Measurements from ENCODE around the gene STEAP2. TPM values are rescaled to one million over a fixed set of nuclear protein-coding genes. Genes with fewer than 3 reads are reported as not detected.

STEAP2 gene
- total and polyA plus RNA-seq, 7 donors, result 1.4 to 32.1 (median 22.5) TPM

DNA sequence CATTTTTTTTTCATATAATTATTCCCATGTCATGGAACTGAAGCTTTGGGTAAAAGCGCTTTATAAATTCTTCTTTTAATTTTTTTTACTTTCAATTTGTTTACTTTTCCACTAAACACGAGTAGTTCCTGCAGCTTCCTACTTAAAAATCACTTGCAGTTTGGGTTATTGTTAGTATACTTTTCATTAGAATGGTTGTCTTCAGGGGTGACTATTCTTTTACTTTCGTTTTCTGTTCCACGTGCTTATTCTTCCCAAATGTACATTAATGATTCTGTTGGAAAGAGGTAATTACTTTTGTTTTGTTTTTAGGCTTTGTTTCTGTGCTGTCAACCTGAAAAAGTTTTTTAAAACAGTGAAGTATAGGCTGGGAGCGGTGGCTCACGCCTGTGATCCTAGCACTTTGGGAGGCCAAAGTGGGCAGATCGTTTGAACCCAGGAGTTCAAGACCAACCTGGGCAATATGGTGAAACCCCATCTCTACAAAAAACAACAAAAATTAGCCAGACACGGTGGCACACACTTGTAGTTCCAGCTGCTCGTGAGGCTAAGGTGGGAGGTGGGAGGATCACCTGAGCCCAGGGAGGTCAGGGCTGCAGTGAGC, 28.2 kb downstream of the STEAP2 start:
- H3K4me1 ChIP-seq, result peaks cover 0 to 8% (median 5%) of the 10 kb centered on the region in 4 donors
- no peaks in the 10 kb centered on the region for H3K9me3 ChIP-seq
- intact Hi-C loops (cut with DNase I), result no loop called here
- no peaks in the 10 kb centered on the region for H3K36me3 ChIP-seq
- H3K27ac ChIP-seq, result no peak overlapping the region
- H3K4me3 ChIP-seq, result no peak overlapping the region
- TF ChIP-seq POLR2A (IDR thresholded peaks at IDR 0.05) (no peak), POLR2AphosphoS5 (IDR thresholded peaks at IDR 0.05) (no peak), EP300 (IDR thresholded peaks at IDR 0.05) (no peak)
- TF ChIP-seq, protein P1, sequence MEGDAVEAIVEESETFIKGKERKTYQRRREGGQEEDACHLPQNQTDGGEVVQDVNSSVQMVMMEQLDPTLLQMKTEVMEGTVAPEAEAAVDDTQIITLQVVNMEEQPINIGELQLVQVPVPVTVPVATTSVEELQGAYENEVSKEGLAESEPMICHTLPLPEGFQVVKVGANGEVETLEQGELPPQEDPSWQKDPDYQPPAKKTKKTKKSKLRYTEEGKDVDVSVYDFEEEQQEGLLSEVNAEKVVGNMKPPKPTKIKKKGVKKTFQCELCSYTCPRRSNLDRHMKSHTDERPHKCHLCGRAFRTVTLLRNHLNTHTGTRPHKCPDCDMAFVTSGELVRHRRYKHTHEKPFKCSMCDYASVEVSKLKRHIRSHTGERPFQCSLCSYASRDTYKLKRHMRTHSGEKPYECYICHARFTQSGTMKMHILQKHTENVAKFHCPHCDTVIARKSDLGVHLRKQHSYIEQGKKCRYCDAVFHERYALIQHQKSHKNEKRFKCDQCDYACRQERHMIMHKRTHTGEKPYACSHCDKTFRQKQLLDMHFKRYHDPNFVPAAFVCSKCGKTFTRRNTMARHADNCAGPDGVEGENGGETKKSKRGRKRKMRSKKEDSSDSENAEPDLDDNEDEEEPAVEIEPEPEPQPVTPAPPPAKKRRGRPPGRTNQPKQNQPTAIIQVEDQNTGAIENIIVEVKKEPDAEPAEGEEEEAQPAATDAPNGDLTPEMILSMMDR (IDR thresholded peaks at IDR 0.05), result no peak
- 74 to 80% methylated on average over 9 of the region's 9 CpGs for WGBS, 2 donors
- no peaks in the 10 kb centered on the region for H3K27me3 ChIP-seq
- no peak for DNase-seq

DNA sequence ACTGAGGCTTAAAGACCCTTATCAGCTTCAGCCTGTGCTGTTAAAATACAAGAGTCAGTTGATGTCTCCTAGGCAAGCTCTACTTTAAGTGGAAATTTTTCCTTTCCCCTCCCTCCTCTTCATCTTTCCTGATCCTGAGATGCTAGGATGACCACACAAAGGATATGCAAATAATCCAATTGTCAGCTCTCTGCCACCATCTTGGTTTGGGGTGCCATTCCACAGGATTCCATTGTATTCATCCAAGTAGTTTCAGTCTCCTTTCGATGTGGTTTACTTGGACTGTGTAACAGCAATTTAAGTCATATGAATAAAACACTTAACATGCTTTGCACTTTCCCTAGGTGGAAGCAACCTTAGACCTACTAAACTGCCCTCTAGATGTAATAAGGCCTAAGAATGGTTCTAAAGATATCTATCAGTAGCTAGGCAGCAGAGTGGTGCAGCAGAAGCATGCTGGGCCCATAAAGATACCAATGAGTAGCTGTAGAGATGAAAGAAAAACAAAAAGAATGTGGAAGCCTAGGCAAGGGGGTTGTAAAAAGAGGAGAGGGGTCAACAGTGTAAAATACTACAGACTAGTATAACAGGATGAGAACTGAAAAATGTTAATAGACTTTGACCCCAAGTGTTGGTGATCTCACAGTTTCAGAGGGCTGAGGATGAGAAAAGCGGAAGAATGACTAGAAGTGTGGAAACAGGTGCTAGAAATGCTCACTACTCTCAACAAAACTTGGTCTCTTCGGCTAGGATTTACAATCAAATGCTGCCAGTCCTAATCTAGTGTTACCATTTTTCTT, 31.0 kb downstream of the STEAP2 start:
- DNase-seq, result no peak
- TF ChIP-seq EP300 (IDR thresholded peaks at IDR 0.05) (no peak), POLR2A (IDR thresholded peaks at IDR 0.05) (no peak), POLR2AphosphoS5 (IDR thresholded peaks at IDR 0.05) (no peak)
- TF ChIP-seq, protein P1 (IDR thresholded peaks at IDR 0.05), result no peak
- Histone ChIP-seq H3K36me3 (no peaks in the 10 kb centered on the region), H3K4me3 (no peak overlapping the region), H3K9me3 (no peaks in the 10 kb centered on the region), H3K27ac (no peak overlapping the region), H3K4me1 (peaks cover 0 to 24% (median 16%) of the 10 kb centered on the region in 4 donors), H3K27me3 (no peaks in the 10 kb centered on the region)
- intact Hi-C loops (cut with DNase I), result no loop called here
- WGBS, 2 donors, result 23 to 79% methylated on average over 3 of the region's 3 CpGs

DNA sequence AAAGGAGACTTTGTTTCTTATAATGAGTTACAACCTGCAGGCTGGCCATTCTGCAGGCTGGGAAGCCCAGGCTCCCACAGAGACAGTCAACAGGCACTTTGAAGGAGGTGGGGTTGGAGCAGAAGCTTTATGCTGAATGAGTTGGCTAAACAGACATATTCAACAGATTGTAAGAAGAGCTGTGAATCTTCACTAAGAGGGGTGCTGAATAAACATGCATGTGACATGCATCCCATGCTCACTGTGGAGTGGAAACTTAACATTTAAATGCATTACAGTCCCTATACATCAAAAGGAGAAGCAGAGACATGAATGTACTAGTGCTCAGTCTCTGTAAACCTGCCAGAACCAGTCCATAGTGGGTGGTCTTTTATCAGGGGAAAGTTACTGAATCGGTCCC, 32.0 kb downstream of the STEAP2 start:
- no peak overlapping the region for H3K27ac ChIP-seq
- H3K4me1 ChIP-seq, result peaks cover 0 to 24% (median 16%) of the 10 kb centered on the region in 4 donors
- no peak for DNase-seq
- TF ChIP-seq, protein P1 (IDR thresholded peaks at IDR 0.05), result no peak
- TF ChIP-seq POLR2AphosphoS5 (IDR thresholded peaks at IDR 0.05), result no peak
- TF ChIP-seq POLR2A (IDR thresholded peaks at IDR 0.05), result no peak
- TF ChIP-seq EP300 (IDR thresholded peaks at IDR 0.05), result no peak
- intact Hi-C loops (cut with DNase I), result no loop called here
- H3K4me3 ChIP-seq, result no peak overlapping the region
- 49 to 62% methylated on average over 1 of the region's 1 CpG for WGBS, 2 donors
- H3K36me3 ChIP-seq, result no peaks in the 10 kb centered on the region
- no peaks in the 10 kb centered on the region for H3K27me3 ChIP-seq
- no peaks in the 10 kb centered on the region for H3K9me3 ChIP-seq

DNA sequence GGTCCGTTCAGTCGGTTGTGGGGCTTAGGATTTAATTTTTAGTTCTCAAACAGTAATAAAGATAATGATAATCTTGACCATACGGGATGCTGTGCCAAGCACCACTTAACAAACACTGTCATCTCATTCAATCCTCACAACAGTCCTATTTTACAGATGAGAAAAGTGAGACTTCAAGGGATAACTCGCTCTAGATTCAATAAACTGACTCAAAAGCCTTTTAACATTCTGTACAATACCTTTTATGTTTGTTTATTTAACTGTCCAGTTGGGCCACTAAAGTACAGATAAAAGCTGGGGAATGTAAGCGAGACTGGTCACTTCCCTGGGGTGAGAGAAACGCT, 33.0 kb downstream of the STEAP2 start:
- Histone ChIP-seq H3K36me3 (no peaks in the 10 kb centered on the region), H3K27ac (peak overlapping the region; percentile 33 to 79 (median 50)), H3K27me3 (no peaks in the 10 kb centered on the region), H3K9me3 (no peaks in the 10 kb centered on the region), H3K4me1 (peaks cover 0 to 24% (median 16%) of the 10 kb centered on the region in 4 donors), H3K4me3 (peak overlapping the region; percentile 52 to 89 (median 86))
- WGBS, 2 donors, result 16 to 24% methylated on average over 6 of the region's 6 CpGs
- intact Hi-C loops (cut with DNase I), result loop anchor here (2.0 kb wide), 1 partner anchor 34 kb away; the partner anchor contains the start of gene STEAP2
- TF ChIP-seq EP300 (IDR thresholded peaks at IDR 0.05) (no peak), POLR2A (IDR thresholded peaks at IDR 0.05) (no peak), POLR2AphosphoS5 (IDR thresholded peaks at IDR 0.05) (no peak)
- TF ChIP-seq, protein P1 (IDR thresholded peaks at IDR 0.05), result no peak
- DNase-seq, result no peak

All from sigmoid colon (tissue), 7 donors.